Mammary epithelial cell (primary cell): ENCODE measurements around the gene NEUROD4.
"Not testable (repeated sequence)": the region's sequence is repeated elsewhere in the genome, so short reads cannot be mapped to it uniquely, and the experiment has no call there.

ENCODE experiments used
- CTCF ChIP-seq, 2 donors: IDR thresholded peaks in 1 of 2; conservative IDR thresholded peaks in 1 of 2; 2 replicates each; pipeline ENCODE4 v1.5.1; 2011 to 2012; ENCODE audit warnings: inconsistent platforms in 2 of 2, low read length in 2 of 2, mild to moderate bottlenecking in 2 of 2, control low read depth in 1 of 2, low read depth in 1 of 2; ENCODE audit not compliant: insufficient read depth in 1 of 2; ENCODE audit errors: extremely low read depth in 1 of 2
- EZH2 ChIP-seq: IDR thresholded peaks from 2 replicates; pipeline ENCODE4 v1.6.1; 2012; ENCODE audit warnings: low read length, inconsistent platforms, borderline replicate concordance

GRCh38 chr12:54986773-54987172 is 33.0 kb upstream of the NEUROD4 start:
- not testable (repeated sequence) for TF ChIP-seq EZH2; CTCF (conservative IDR thresholded peaks at IDR 0.05 in 1 of 2, IDR thresholded peaks at IDR 0.05 in 1 of 2; ENCODE audit: extremely low read depth in 1 of 2, insufficient read depth in 1 of 2, low read depth in 1 of 2, low read length in 2 of 2)
